ENCODE data around the gene CDC34. TPM values are rescaled to one million over a fixed set of nuclear protein-coding genes. Genes with fewer than 3 reads are reported as not detected.

Gene CDC34
- total and polyA plus RNA-seq, 2 of the 8 experiments (the other 6 are each of a cell fraction or from before 2014, with no cell fraction given), result 95.9 to 129 TPM

DNA sequence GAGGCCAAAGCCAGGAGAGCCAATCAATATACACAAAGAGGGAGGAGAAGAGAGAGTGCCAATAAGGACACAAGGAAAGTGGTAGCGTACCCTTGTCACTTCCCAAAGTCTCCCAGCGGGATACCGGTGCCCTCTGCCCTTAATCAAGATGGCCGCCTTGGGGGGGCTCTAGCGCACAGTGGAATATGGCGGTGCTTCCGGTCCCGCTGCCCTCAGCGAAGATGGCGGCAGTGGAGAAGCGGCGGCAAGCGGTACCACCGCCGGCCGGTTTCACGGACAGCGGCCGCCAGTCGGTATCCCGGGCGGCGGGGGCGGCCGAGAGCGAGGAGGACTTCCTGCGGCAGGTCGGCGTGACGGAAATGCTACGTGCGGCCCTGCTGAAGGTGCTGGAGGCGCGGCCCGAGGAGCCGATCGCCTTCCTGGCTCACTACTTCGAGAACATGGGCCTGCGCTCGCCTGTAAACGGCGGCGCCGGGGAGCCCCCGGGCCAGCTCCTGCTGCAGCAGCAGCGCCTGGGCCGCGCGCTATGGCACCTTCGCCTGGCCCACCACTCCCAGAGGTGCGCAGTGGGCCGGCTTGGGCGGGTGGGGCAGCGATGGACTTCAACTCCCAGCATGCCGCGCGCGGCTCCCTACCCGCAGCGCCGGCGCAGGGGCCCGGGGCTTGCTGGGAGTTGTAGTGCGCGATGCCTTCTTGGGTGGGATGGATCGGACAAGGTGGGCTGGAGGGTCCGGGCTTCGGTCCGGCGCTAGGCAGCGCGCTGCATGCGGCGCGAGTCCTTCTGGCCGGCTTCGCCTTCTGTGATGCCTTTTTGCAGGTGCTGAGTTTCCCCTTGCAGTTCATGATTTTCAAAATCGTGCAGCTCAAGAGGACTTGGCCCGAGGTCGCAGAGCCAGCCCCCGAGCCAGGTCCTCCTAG lies 24.0 kb upstream of the CDC34 start, which contains the start of gene TPGS1 (continued):
- TF ChIP-seq TEAD4 (IDR thresholded peaks at IDR 0.05; ENCODE audit: low read depth, low read length) (no peak), TAF1 (IDR thresholded peaks at IDR 0.05; ENCODE audit: low read depth, low read length) (peak; percentile 85), YY1 (IDR thresholded peaks at IDR 0.05; ENCODE audit: low read depth, low read length) (peak; percentile 100), SAP30 (IDR thresholded peaks at IDR 0.05; ENCODE audit: insufficient read depth, insufficient replicate concordance, low read length) (peak; percentile 95), GABPA (IDR thresholded peaks at IDR 0.05; ENCODE audit: borderline replicate concordance, insufficient read depth, low read length) (peak; percentile 79), SP4 (IDR thresholded peaks at IDR 0.05; ENCODE audit: low read length) (0 out of 2 replicates have a peak, but pooled peaks have one; percentile 51), KDM5A (IDR thresholded peaks at IDR 0.05; ENCODE audit: low read length) (peak; percentile 72), PHF8 (conservative IDR thresholded peaks at IDR 0.05; ENCODE audit: low read depth, low read length) (peak; percentile 72), JUND (IDR thresholded peaks at IDR 0.05; ENCODE audit: low read length) (0 out of 2 replicates have a peak, but pooled peaks have one; percentile 40)
- TF ChIP-seq, protein P1, sequence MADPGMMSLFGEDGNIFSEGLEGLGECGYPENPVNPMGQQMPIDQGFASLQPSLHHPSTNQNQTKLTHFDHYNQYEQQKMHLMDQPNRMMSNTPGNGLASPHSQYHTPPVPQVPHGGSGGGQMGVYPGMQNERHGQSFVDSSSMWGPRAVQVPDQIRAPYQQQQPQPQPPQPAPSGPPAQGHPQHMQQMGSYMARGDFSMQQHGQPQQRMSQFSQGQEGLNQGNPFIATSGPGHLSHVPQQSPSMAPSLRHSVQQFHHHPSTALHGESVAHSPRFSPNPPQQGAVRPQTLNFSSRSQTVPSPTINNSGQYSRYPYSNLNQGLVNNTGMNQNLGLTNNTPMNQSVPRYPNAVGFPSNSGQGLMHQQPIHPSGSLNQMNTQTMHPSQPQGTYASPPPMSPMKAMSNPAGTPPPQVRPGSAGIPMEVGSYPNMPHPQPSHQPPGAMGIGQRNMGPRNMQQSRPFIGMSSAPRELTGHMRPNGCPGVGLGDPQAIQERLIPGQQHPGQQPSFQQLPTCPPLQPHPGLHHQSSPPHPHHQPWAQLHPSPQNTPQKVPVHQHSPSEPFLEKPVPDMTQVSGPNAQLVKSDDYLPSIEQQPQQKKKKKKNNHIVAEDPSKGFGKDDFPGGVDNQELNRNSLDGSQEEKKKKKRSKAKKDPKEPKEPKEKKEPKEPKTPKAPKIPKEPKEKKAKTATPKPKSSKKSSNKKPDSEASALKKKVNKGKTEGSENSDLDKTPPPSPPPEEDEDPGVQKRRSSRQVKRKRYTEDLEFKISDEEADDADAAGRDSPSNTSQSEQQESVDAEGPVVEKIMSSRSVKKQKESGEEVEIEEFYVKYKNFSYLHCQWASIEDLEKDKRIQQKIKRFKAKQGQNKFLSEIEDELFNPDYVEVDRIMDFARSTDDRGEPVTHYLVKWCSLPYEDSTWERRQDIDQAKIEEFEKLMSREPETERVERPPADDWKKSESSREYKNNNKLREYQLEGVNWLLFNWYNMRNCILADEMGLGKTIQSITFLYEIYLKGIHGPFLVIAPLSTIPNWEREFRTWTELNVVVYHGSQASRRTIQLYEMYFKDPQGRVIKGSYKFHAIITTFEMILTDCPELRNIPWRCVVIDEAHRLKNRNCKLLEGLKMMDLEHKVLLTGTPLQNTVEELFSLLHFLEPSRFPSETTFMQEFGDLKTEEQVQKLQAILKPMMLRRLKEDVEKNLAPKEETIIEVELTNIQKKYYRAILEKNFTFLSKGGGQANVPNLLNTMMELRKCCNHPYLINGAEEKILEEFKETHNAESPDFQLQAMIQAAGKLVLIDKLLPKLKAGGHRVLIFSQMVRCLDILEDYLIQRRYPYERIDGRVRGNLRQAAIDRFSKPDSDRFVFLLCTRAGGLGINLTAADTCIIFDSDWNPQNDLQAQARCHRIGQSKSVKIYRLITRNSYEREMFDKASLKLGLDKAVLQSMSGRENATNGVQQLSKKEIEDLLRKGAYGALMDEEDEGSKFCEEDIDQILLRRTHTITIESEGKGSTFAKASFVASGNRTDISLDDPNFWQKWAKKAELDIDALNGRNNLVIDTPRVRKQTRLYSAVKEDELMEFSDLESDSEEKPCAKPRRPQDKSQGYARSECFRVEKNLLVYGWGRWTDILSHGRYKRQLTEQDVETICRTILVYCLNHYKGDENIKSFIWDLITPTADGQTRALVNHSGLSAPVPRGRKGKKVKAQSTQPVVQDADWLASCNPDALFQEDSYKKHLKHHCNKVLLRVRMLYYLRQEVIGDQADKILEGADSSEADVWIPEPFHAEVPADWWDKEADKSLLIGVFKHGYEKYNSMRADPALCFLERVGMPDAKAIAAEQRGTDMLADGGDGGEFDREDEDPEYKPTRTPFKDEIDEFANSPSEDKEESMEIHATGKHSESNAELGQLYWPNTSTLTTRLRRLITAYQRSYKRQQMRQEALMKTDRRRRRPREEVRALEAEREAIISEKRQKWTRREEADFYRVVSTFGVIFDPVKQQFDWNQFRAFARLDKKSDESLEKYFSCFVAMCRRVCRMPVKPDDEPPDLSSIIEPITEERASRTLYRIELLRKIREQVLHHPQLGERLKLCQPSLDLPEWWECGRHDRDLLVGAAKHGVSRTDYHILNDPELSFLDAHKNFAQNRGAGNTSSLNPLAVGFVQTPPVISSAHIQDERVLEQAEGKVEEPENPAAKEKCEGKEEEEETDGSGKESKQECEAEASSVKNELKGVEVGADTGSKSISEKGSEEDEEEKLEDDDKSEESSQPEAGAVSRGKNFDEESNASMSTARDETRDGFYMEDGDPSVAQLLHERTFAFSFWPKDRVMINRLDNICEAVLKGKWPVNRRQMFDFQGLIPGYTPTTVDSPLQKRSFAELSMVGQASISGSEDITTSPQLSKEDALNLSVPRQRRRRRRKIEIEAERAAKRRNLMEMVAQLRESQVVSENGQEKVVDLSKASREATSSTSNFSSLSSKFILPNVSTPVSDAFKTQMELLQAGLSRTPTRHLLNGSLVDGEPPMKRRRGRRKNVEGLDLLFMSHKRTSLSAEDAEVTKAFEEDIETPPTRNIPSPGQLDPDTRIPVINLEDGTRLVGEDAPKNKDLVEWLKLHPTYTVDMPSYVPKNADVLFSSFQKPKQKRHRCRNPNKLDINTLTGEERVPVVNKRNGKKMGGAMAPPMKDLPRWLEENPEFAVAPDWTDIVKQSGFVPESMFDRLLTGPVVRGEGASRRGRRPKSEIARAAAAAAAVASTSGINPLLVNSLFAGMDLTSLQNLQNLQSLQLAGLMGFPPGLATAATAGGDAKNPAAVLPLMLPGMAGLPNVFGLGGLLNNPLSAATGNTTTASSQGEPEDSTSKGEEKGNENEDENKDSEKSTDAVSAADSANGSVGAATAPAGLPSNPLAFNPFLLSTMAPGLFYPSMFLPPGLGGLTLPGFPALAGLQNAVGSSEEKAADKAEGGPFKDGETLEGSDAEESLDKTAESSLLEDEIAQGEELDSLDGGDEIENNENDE (IDR thresholded peaks at IDR 0.05; ENCODE audit: insufficient replicate concordance, low read length), result no peak

Measured in H1 (cell line).